Prostate gland (tissue), 2 donors: Measurements from ENCODE around the gene CNPPD1. TPM values are rescaled to one million over a fixed set of nuclear protein-coding genes. Genes with fewer than 3 reads are reported as not detected.

ENCODE experiments used
- DNase-seq: peaks from one replicate; pipeline ENCODE4 v3.0.0-alpha.2; 2019; ENCODE audit warnings: low spot score
- H3K27ac ChIP-seq, 2 donors: fragments of 200-600 bp; sonication (generic); 2 replicates each; pipeline ENCODE4 v1.5.1; 2017 to 2019
- H3K27me3 ChIP-seq: fragments of 200-600 bp; sonication (generic); replicated peaks from 2 replicates; pipeline ENCODE4 v1.5.1; 2019; ENCODE audit not compliant: insufficient read depth
- H3K36me3 ChIP-seq, 2 donors: fragments of 200-600 bp; sonication (generic); 1 replicate in 1 of 2; 2 replicates in 1 of 2; pipeline versions ENCODE4 v1.5.1 to v1.8.1; 2017 to 2019
- H3K4me1 ChIP-seq: fragments of 200-600 bp; sonication (generic); replicated peaks from 2 replicates; pipeline ENCODE4 v1.5.1; 2019
- H3K4me3 ChIP-seq, 2 donors: fragments of 200-600 bp; sonication (generic); 2 replicates each; pipeline ENCODE4 v1.5.1; 2017 to 2019
- H3K9me3 ChIP-seq: fragments of 200-600 bp; sonication (generic); 2 replicates; pipeline ENCODE4 v1.5.1; 2017
- CTCF ChIP-seq, 4 experiments: fragments of 200-600 bp in 2 of 4; fragments of 450-650 bp in 2 of 4; sonication (generic) in 2 of 4; IDR thresholded peaks; 1 replicate in 3 of 4; 2 replicates in 1 of 4; pipeline ENCODE4 v1.5.1; 2016 to 2019; ENCODE audit warnings: antibody characterized with exemption in 4 of 4, mild to moderate bottlenecking in 2 of 4, moderate library complexity in 2 of 4
- POLR2AphosphoS5 ChIP-seq: sonication (generic); formaldehyde crosslinking; IDR thresholded peaks from one replicate; pipeline ENCODE4 v1.6.1; 2017; ENCODE audit warnings: antibody characterized with exemption
- WGBS: methylation state at CpG from one replicate; pipeline ENCODE4 v1.1.5; 2018; 5-methylcytosine and 5-hydroxymethylcytosine counted together
- intact Hi-C: fragments of 100-400 bp; cut with DNase I; formaldehyde crosslinking; loops from one replicate; pipeline ENCODE4 v1.14.2; 2022
- total RNA-seq, 2 donors: library from RNA; depleted of rRNA; stranded (reverse); fragments of >200 nt; gene quantifications; one replicate each; pipeline ENCODE4 v1.1.0, GENCODE V29; 2016

Gene CNPPD1
- total RNA-seq, 2 donors from 2014 or later, result 53.6 to 60.1 TPM

GRCh38 chr2:219122202-219122980, 54.3 kb downstream of the CNPPD1 start:
- H3K27me3 ChIP-seq, result no peaks in the 10 kb centered on the region
- H3K4me3 ChIP-seq, result no peak overlapping the region
- H3K9me3 ChIP-seq, result no peaks in the 10 kb centered on the region
- peak; percentile 57 for DNase-seq
- peaks cover 28% of the 10 kb centered on the region for H3K4me1 ChIP-seq
- H3K27ac ChIP-seq, result peak overlapping the region; percentile 74 to 79
- WGBS, result 55% methylated on average over 5 of the region's 5 CpGs
- intact Hi-C loops, result no loop called here
- H3K36me3 ChIP-seq, result no peaks in the 10 kb centered on the region
- TF ChIP-seq CTCF (IDR thresholded peaks at IDR 0.05), result no peak
- TF ChIP-seq POLR2AphosphoS5, result peak; percentile 69

Other genes with a start within 250 kb of the CNPPD1 start
- not detected for gene CDK5R2, start 217.3 kb downstream of the CNPPD1 start, total RNA-seq
- 10 to 100 TPM in 1 of 2 donors, 1 to 10 TPM in 1; 1.8 to 25.9 TPM for gene FEV, start 191.7 kb downstream of the CNPPD1 start, total RNA-seq
- 1 to 10 TPM in 1 of 2 donors, not detected in 1; 3.0 TPM for gene CRYBA2, start 183.5 kb downstream of the CNPPD1 start, total RNA-seq
- gene CFAP65, start 135.4 kb downstream of the CNPPD1 start, total RNA-seq, result 1 to 10 TPM in 1 of 2 donors, not detected in 1; 4.4 TPM
- gene IHH, start 116.0 kb downstream of the CNPPD1 start, total RNA-seq, result 1 to 10 TPM; 3.2 to 9.6 TPM
- gene NHEJ1, start 16.1 kb downstream of the CNPPD1 start, total RNA-seq, result 10 to 100 TPM; 15.2 to 16.9 TPM
- gene SLC23A3, start 6.9 kb downstream of the CNPPD1 start, total RNA-seq, result 1 to 10 TPM; 2.3 to 2.9 TPM
- 100 to 1,000 TPM in 1 of 2 donors, 10 to 100 TPM in 1; 84.4 to 142 TPM for gene RETREG2, start 1.4 kb upstream of the CNPPD1 start, total RNA-seq
- 10 to 100 TPM; 49.0 to 57.2 TPM for gene ZFAND2B, start 29.9 kb upstream of the CNPPD1 start, total RNA-seq
- gene ABCB6, start 42.0 kb upstream of the CNPPD1 start, total RNA-seq, result 10 to 100 TPM; 31.9 to 32.1 TPM
- gene ATG9A, start 52.7 kb upstream of the CNPPD1 start, total RNA-seq, result 10 to 100 TPM; 38.8 to 78.8 TPM
- gene ANKZF1, start 52.9 kb upstream of the CNPPD1 start, total RNA-seq, result 10 to 100 TPM; 64.4 to 85.7 TPM
- 10 to 100 TPM; 23.1 to 25.0 TPM for gene GLB1L, start 68.5 kb upstream of the CNPPD1 start, total RNA-seq
- 10 to 100 TPM; 20.5 to 26.1 TPM for gene STK16, start 68.6 kb upstream of the CNPPD1 start, total RNA-seq
- gene TUBA4B, start 76.3 kb upstream of the CNPPD1 start, total RNA-seq, result not detected
- gene TUBA4A, start 77.0 kb upstream of the CNPPD1 start, total RNA-seq, result 10 to 100 TPM; 43.5 to 51.2 TPM
- gene DNAJB2, start 102.4 kb upstream of the CNPPD1 start, total RNA-seq, result 100 to 1,000 TPM; 155 to 163 TPM
- gene PTPRN, start 132.5 kb upstream of the CNPPD1 start, total RNA-seq, result 1 to 10 TPM in 1 of 2 donors, under 1 TPM in 1; 0.09 to 6.6 TPM
- not detected for gene RESP18, start 155.8 kb upstream of the CNPPD1 start, total RNA-seq
- gene DNPEP, start 211.0 kb upstream of the CNPPD1 start, total RNA-seq, result 10 to 100 TPM; 54.1 to 82.4 TPM
- 1,000 to 10,000 TPM; 1,584 to 1,742 TPM for gene DES, start 241.5 kb upstream of the CNPPD1 start, total RNA-seq